GM21360 (cell line): ENCODE data around the gene TIPRL.
"Not testable (repeated sequence)": the region's sequence is repeated elsewhere in the genome, so short reads cannot be mapped to it uniquely, and the experiment has no call there.

ENCODE experiments used
- ATAC-seq: cut with Tn5 transposase; IDR thresholded peaks from one replicate; pipeline ENCODE4 v1.9.1; 2021; ENCODE audit warnings: mild to moderate bottlenecking, moderate library complexity; ENCODE audit not compliant: unreplicated experiment

The TIPRL gene

DNA sequence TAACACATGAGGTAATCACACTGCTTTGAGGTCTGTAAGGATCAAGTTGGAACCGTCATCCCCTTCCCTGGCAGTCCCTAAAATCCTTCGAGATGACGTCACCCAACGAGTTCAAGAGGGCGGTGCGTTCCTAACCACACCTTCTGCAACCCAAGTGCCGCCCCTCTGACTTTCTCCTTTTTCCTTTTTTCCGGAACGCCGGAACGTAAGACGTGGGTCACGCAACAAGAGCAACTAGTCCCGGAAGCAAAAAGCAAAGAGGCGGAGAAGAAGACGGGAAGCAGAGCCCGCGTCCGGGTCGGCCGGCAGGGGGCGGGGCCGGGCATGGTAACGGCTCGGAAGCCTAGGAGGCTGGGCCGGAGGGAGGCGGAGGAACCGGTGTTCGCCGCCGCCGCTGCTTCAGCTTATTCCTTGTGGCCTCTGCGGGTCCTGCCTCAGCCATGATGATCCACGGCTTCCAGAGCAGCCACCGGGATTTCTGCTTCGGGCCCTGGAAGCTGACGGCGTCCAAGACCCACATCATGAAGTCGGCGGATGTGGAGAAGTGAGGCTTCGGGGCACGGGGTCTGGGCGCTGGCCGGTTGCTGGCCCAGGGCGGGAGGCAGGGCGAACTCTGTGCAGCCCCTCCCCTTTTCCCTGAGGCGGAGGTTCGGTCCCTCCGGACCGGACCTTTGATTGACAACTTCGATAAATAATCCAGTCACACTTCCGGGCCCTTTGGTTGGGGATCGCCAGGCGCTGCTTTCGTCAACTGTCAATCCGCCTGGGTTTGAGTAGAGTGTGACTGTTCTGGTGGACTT, at the start of gene TIPRL:
TIPRL (plus strand) TSS at position 325 of the 800 bp plus-strand sequence; CDS start at position 441, 116 bp downstream.
- ATAC-seq, result peak; percentile 90

DNA sequence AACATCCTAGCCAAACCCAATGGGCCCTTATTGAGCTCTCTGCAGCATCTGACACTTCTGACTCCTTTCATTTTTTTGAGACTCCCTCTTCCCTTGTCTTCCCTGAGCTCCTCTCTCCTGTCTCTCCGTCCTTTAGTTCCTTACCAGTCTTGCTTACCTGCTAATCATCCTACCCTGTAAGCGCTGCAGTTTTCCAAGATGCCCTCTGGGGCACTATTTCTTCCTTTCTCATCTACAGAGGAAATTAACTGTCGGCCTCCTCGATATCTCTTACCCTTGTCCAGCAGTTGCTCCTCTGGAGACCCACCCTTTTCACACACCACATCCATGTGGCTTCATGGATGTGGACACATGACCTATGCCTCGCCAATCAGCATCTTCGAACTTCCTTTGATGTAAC, 48.8 kb upstream of the TIPRL start:
- ATAC-seq, result no peak

- no peak for ATAC-seq
Measured at GRCh38 chr1:168134132-168134531, 44.6 kb upstream of the TIPRL start.

GRCh38 chr1:168134642-168135041, 44.1 kb upstream of the TIPRL start:
- ATAC-seq, result no peak

DNA sequence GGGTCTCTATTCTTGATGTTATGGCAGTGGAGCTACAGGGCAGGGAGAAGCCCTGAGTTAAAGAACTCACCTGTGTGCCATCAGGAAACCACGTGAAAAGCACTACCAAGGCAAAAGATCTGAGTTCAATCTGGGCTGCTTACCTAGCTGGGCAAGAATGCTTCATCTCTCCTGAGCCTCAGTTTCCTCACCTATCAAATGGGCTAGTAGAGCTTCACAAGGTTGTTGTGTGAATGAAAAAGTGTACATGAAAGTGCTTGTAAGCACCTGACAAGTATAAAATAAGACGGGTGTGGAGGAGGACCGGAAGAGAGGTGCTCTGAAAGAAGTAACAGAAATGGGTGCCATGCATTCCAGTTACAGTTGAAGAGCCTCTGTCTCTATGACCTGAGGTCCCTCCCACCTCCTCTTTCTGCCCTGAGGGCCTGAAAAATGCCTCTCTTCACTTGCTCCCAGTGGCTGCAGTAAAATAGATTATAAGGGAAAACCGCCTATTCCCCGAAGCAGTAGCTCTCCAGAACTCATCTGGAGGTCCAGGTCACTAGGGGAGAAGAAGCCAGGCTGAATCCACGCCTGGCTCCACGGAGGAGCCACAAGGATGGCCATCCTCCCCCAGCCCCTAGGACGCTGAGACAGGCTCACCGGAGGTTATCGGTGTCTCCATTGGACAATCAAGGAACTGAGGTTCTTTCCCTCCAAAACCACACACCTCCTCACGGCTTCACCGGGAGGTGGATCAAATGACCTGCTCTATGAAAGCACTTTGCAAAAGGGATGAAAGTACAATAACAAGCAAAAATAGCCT, 43.4 kb upstream of the TIPRL start:
- no peak for ATAC-seq

GRCh38 chr1:168135921-168136708, 42.6 kb upstream of the TIPRL start:
- ATAC-seq, result no peak

DNA sequence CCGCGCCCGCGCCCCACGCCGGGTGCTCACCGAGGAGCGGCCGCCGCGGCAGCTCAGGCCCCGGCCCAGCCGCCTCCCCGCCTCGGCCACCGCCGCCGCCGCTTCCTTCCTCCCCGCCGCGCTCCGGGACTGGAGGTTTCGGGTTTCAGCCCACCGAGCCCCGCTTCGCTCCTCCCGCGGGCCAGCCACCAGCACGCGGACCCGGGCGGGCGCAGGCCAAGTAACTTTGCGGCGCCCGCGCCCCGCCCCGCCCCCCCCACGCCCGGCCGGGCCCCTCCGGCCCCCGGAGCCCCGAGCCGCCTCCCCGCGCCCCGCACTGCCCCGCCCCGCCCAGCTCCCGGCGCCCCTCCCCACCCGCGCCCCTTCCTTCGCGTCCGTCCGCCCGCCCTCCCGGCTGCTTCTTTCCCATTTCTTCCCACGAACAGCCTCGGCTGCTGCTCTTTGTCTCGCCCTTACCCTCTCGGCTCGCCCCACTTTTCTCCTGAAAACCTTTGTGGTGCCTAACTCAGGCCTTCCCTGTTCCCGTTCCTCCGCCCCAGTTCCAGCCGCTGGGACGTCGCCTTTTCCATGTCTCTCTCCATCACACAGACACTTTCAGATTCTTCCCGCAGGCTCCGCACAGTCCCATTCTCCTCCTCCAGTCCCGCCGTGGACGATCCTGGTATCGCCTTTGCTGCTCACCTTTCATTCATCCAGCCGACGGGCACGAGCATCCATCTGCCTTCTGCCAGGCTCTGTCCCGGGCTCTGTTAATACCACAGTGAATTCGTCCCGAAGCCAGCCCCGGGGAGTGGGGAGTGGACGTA, 41.9 kb upstream of the TIPRL start, which contains the start of gene GPR161:
GPR161 (minus strand) TSS at position 222 of the 806 bp plus-strand sequence. CDS start 32,080 bp downstream, outside the sequence.
- ATAC-seq, result no peak

GRCh38 chr1:168137515-168137821, 41.3 kb upstream of the TIPRL start:
- no peak for ATAC-seq

- no peak for ATAC-seq
Measured at GRCh38 chr1:168138134-168138533, 40.6 kb upstream of the TIPRL start.

GRCh38 chr1:168139070-168139469, 39.7 kb upstream of the TIPRL start:
- no peak for ATAC-seq

GRCh38 chr1:168141871-168142385, 36.8 kb upstream of the TIPRL start:
- ATAC-seq, result no peak

- ATAC-seq, result peak; percentile 96
Measured at GRCh38 chr1:168145184-168146159, 33.3 kb upstream of the TIPRL start.

DNA sequence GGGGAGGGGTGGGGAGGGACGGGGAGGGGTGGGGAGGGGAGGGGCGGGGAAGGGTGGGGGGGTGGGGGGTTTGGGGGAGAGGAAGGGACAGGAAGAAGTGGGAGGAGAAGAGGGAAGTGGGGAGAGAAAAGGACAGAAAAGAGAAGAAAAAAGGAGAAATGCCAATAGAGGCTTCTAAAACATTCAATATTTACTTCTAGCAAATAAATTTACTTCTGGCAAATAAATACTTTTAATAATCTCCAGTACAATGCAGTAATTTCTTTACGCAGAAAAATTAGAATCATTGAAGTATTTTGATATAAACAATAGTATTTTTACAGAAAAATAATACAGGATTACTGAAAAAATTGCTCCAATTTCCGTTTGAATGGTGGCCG, 32.6 kb upstream of the TIPRL start:
- ATAC-seq, result no peak

- ATAC-seq, result no peak
Measured at GRCh38 chr1:168146626-168147025, 32.1 kb upstream of the TIPRL start.

DNA sequence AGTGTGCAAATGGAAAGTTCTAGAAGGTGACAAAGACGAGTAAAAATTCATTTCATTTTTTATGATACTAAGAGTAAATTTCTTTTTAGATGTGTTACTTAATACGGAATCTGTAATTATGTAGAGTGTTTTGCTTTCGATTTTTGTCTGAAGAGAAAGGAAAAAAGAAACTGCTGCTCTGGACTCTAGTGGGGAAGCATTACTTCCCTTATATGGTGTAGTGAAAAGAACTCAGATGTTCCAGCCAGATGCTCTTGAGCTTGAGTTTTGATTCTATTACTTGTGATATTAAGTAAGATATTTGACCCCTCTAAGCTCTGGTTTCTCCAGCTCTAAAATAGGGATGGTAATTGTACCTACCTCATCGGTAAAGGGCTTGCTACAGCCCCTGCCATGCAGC, 29.8 kb upstream of the TIPRL start:
- peak; percentile 57 for ATAC-seq

DNA sequence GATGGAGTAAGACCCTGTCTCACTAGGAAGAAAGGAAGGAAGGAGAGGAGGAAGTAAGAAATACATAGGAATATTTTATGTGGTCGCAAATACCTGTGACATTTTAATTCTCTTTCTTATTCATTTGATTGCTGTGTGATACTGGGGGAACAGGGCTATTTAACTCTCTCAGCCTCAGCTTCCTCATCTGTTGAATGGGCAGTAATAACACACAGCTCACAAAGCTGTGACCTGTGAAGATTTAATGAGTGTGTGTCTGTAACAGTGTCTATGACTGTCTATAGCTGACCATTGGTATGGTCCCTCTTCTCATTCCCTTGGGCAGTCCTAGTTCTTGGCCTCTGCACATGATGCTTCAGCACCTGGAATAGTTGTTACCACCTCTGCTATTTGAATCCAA, 28.5 kb upstream of the TIPRL start:
- no peak for ATAC-seq

- no peak for ATAC-seq
Measured at GRCh38 chr1:168151935-168152334, 26.8 kb upstream of the TIPRL start.

GRCh38 chr1:168154707-168155106, 24.1 kb upstream of the TIPRL start:
- ATAC-seq, result not testable (repeated sequence)

GRCh38 chr1:168155910-168156309, 22.9 kb upstream of the TIPRL start:
- ATAC-seq, result no peak
